Activated naive CD8-positive, alpha-beta T cell treated with anti-CD3 and anti-CD28 coated beads, Interleukin-2, amount 50 U/mL, for 16 hours (primary cell): ENCODE data around the gene FAM110C.
"Not testable (repeated sequence)": the region's sequence is repeated elsewhere in the genome, so short reads cannot be mapped to it uniquely, and the experiment has no call there.

Source experiments
- DNase-seq: peaks from one replicate; pipeline ENCODE4 v3.0.0-alpha.2; 2020; ENCODE audit warnings: low read depth, low spot score

FAM110C gene

GRCh38 chr2:44748-45341, 1.5 kb downstream of the FAM110C start:
- no peak for DNase-seq

GRCh38 chr2:42788-43187, 3.5 kb downstream of the FAM110C start:
- DNase-seq: no peak

GRCh38 chr2:40465-40864, 5.8 kb downstream of the FAM110C start:
- no peak for DNase-seq

- DNase-seq: no peak
Observed at GRCh38 chr2:38155-38554, 8.2 kb downstream of the FAM110C start.

- DNase-seq: no peak
Observed at GRCh38 chr2:36318-36717, 10.0 kb downstream of the FAM110C start.

- no peak for DNase-seq
Observed at GRCh38 chr2:35852-36251, 10.5 kb downstream of the FAM110C start.

GRCh38 chr2:33620-34019, 12.7 kb downstream of the FAM110C start:
- DNase-seq: no peak

GRCh38 chr2:32068-32467, 14.2 kb downstream of the FAM110C start:
- no peak for DNase-seq

- DNase-seq: no peak
Observed at GRCh38 chr2:29253-29652, 17.1 kb downstream of the FAM110C start.

GRCh38 chr2:28406-28975, 17.8 kb downstream of the FAM110C start:
- DNase-seq: no peak

- no peak for DNase-seq
Observed at GRCh38 chr2:26891-27290, 19.4 kb downstream of the FAM110C start.

GRCh38 chr2:25543-25942, 20.8 kb downstream of the FAM110C start:
- no peak for DNase-seq

GRCh38 chr2:24591-24990, 21.7 kb downstream of the FAM110C start:
- DNase-seq: not testable (repeated sequence)

- no peak for DNase-seq
Observed at GRCh38 chr2:24107-24506, 22.2 kb downstream of the FAM110C start.

GRCh38 chr2:23283-23682, 23.0 kb downstream of the FAM110C start:
- no peak for DNase-seq

- DNase-seq: not testable (repeated sequence)
Observed at GRCh38 chr2:22244-22643, 24.1 kb downstream of the FAM110C start.

GRCh38 chr2:20259-20658, 26.0 kb downstream of the FAM110C start:
- DNase-seq: not testable (repeated sequence)

GRCh38 chr2:19505-19904, 26.8 kb downstream of the FAM110C start:
- no peak for DNase-seq

- no peak for DNase-seq
Observed at GRCh38 chr2:18402-19271, 27.7 kb downstream of the FAM110C start.

GRCh38 chr2:15916-16315, 30.4 kb downstream of the FAM110C start:
- DNase-seq: not testable (repeated sequence)

GRCh38 chr2:11248-11941, 34.9 kb downstream of the FAM110C start:
- no peak for DNase-seq

- no peak for DNase-seq
Observed at GRCh38 chr2:10222-10875, 36.0 kb downstream of the FAM110C start.
